GM12801 (cell line): ENCODE measurements around the gene CSKMT.

ENCODE experiments used
- CTCF ChIP-seq: IDR thresholded peaks from one replicate; pipeline ENCODE4 v1.5.1; 2011; ENCODE audit warnings: control low read depth; ENCODE audit not compliant: insufficient read length; ENCODE audit errors: extremely low read depth

CSKMT gene

GRCh38 chr11:62644220-62644619 lies 20.9 kb upstream of the CSKMT start:
- no peak for TF ChIP-seq CTCF

GRCh38 chr11:62645671-62645945 lies 19.5 kb upstream of the CSKMT start:
- TF ChIP-seq CTCF, result no peak

- no peak for TF ChIP-seq CTCF
Observed at GRCh38 chr11:62645946-62646824, 18.9 kb upstream of the CSKMT start, which contains the start of gene GANAB. Gene GANAB, minus strand, starts transcription at chr11:62646613. Its CDS starts 14 bp downstream, at chr11:62646599.

GRCh38 chr11:62646825-62647608 lies 18.1 kb upstream of the CSKMT start:
- TF ChIP-seq CTCF, result no peak

GRCh38 chr11:62647609-62648005 lies 17.5 kb upstream of the CSKMT start:
- TF ChIP-seq CTCF, result no peak

- TF ChIP-seq CTCF, result no peak
Observed at GRCh38 chr11:62648185-62648966, 16.7 kb upstream of the CSKMT start.

- TF ChIP-seq CTCF, result no peak
Observed at GRCh38 chr11:62648967-62649364, 16.1 kb upstream of the CSKMT start.
